Uterus (tissue), 4 donors: Measurements from ENCODE around the gene COL4A6. TPM values are rescaled to one million over a fixed set of nuclear protein-coding genes. Genes with fewer than 3 reads are reported as not detected.

ENCODE experiments used
- DNase-seq, 2 donors: peaks; one replicate each; pipeline ENCODE4 v3.0.0-alpha.2; 2019 to 2020
- H3K27ac ChIP-seq, 2 donors: fragments of 200-600 bp; sonication (generic); 1 replicate in 1 of 2; 2 replicates in 1 of 2; pipeline ENCODE4 v1.5.1; 2016 to 2018
- H3K27me3 ChIP-seq, 2 donors: fragments of 200-600 bp; sonication (generic); one replicate each; pipeline ENCODE4 v1.5.1; 2018 to 2019; ENCODE audit warnings: control low read depth in 1 of 2
- H3K36me3 ChIP-seq, 2 donors: fragments of 200-600 bp; sonication (generic); one replicate each; pipeline ENCODE4 v1.5.1; 2019; ENCODE audit warnings: control low read depth in 1 of 2
- H3K4me1 ChIP-seq, 2 donors: fragments of 200-600 bp; sonication (generic); one replicate each; pipeline ENCODE4 v1.5.1; 2018 to 2019; ENCODE audit warnings: control low read depth in 1 of 2
- H3K4me3 ChIP-seq, 2 donors: fragments of 200-600 bp; sonication (generic); 1 replicate in 1 of 2; 2 replicates in 1 of 2; pipeline ENCODE4 v1.5.1; 2018 to 2019; ENCODE audit warnings: mild to moderate bottlenecking in 1 of 2
- H3K9me3 ChIP-seq, 2 donors: fragments of 200-600 bp; sonication (generic); one replicate each; pipeline ENCODE4 v1.5.1; 2019; ENCODE audit warnings: control low read depth in 1 of 2
- CTCF ChIP-seq, 4 experiments: fragments of 200-600 bp in 2 of 4; fragments of 450-650 bp in 2 of 4; sonication (generic) in 2 of 4; IDR thresholded peaks; one replicate each; pipeline ENCODE4 v1.5.1; 2016 to 2019; ENCODE audit warnings: antibody characterized with exemption in 4 of 4, mild to moderate bottlenecking in 2 of 4, moderate library complexity in 1 of 4
- POLR2A ChIP-seq, 2 donors: fragments of 450-650 bp; IDR thresholded peaks; one replicate each; pipeline ENCODE4 v1.6.1; 2016; ENCODE audit warnings: antibody characterized with exemption in 2 of 2, mild to moderate bottlenecking in 1 of 2, moderate library complexity in 1 of 2
- intact Hi-C: fragments of 100-400 bp; cut with DNase I; formaldehyde crosslinking; loops from one replicate; pipeline ENCODE4 v1.15.1; 2023; ENCODE audit warnings: low total_unique reads
- total RNA-seq, 4 donors: library from RNA; depleted of rRNA in 3 of 4; stranded (reverse); fragments of >200 nt in 3 of 4; gene quantifications; one replicate each; pipeline versions ENCODE4 v1.1.0 to v1.2.4, GENCODE V29; 2014 to 2023
- donor health status: DM: yes; HTN: yes; CAD: no.

Gene COL4A6
- total RNA-seq, 4 donors from 2014 or later: 0.88 to 113 (median 42.9) TPM

GRCh38 chrX:108132876-108133275, 305.3 kb downstream of the COL4A6 start:
- no peak overlapping the region for H3K27ac ChIP-seq
- no peaks in the 10 kb centered on the region for H3K9me3 ChIP-seq
- intact Hi-C loops: no loop called here
- no peaks in the 10 kb centered on the region for H3K36me3 ChIP-seq
- no peak for TF ChIP-seq CTCF (IDR thresholded peaks at IDR 0.05)
- no peak for TF ChIP-seq POLR2A (IDR thresholded peaks at IDR 0.05)
- no peak overlapping the region for H3K4me3 ChIP-seq
- H3K4me1 ChIP-seq: no peaks in the 10 kb centered on the region
- no peaks in the 10 kb centered on the region for H3K27me3 ChIP-seq
- DNase-seq: no peak

- intact Hi-C loops: no loop called here
- no peak overlapping the region for H3K4me3 ChIP-seq
- DNase-seq: no peak
- no peaks in the 10 kb centered on the region for H3K27me3 ChIP-seq
- no peaks in the 10 kb centered on the region for H3K36me3 ChIP-seq
- no peak for TF ChIP-seq POLR2A (IDR thresholded peaks at IDR 0.05)
- no peak for TF ChIP-seq CTCF (IDR thresholded peaks at IDR 0.05)
- H3K9me3 ChIP-seq: no peaks in the 10 kb centered on the region
- H3K27ac ChIP-seq: no peak overlapping the region
- no peaks in the 10 kb centered on the region for H3K4me1 ChIP-seq
These were observed 306.2 kb downstream of the COL4A6 start for GRCh38 chrX:108132034-108132433.

GRCh38 chrX:108131471-108131870, 306.8 kb downstream of the COL4A6 start:
- intact Hi-C loops: no loop called here
- no peaks in the 10 kb centered on the region for H3K4me1 ChIP-seq
- no peak overlapping the region for H3K4me3 ChIP-seq
- H3K27ac ChIP-seq: no peak overlapping the region
- no peaks in the 10 kb centered on the region for H3K27me3 ChIP-seq
- no peaks in the 10 kb centered on the region for H3K9me3 ChIP-seq
- no peak for TF ChIP-seq CTCF (IDR thresholded peaks at IDR 0.05)
- TF ChIP-seq POLR2A (IDR thresholded peaks at IDR 0.05): no peak
- DNase-seq: no peak
- H3K36me3 ChIP-seq: no peaks in the 10 kb centered on the region

- H3K27ac ChIP-seq: no peak overlapping the region
- DNase-seq: no peak
- H3K36me3 ChIP-seq: no peaks in the 10 kb centered on the region
- TF ChIP-seq POLR2A (IDR thresholded peaks at IDR 0.05): no peak
- no peaks in the 10 kb centered on the region for H3K4me1 ChIP-seq
- no peaks in the 10 kb centered on the region for H3K9me3 ChIP-seq
- no peaks in the 10 kb centered on the region for H3K27me3 ChIP-seq
- intact Hi-C loops: no loop called here
- no peak overlapping the region for H3K4me3 ChIP-seq
These were observed 307.3 kb downstream of the COL4A6 start for GRCh38 chrX:108130889-108131288.

- TF ChIP-seq POLR2A (IDR thresholded peaks at IDR 0.05): no peak
- no peak for TF ChIP-seq CTCF (IDR thresholded peaks at IDR 0.05)
- intact Hi-C loops: no loop called here
- DNase-seq: no peak
- no peaks in the 10 kb centered on the region for H3K9me3 ChIP-seq
- H3K27me3 ChIP-seq: no peaks in the 10 kb centered on the region
- no peak overlapping the region for H3K27ac ChIP-seq
- H3K4me1 ChIP-seq: no peaks in the 10 kb centered on the region
- H3K36me3 ChIP-seq: no peaks in the 10 kb centered on the region
- H3K4me3 ChIP-seq: no peak overlapping the region
These were observed 311.1 kb downstream of the COL4A6 start for GRCh38 chrX:108127152-108127551.

- no peaks in the 10 kb centered on the region for H3K27me3 ChIP-seq
- H3K4me1 ChIP-seq: no peaks in the 10 kb centered on the region
- no peak overlapping the region for H3K4me3 ChIP-seq
- no peak overlapping the region for H3K27ac ChIP-seq
- intact Hi-C loops: no loop called here
- DNase-seq: no peak
- TF ChIP-seq CTCF (IDR thresholded peaks at IDR 0.05) (no peak), POLR2A (IDR thresholded peaks at IDR 0.05) (no peak)
- H3K36me3 ChIP-seq: no peaks in the 10 kb centered on the region
- H3K9me3 ChIP-seq: no peaks in the 10 kb centered on the region
These were observed 311.6 kb downstream of the COL4A6 start for GRCh38 chrX:108126661-108127060.
